ENCODE results near the gene EID2.

EID2 gene

GRCh38 chr19:39531834-39532232, 8.1 kb downstream of the EID2 start:
- peak overlapping the region; percentile 77 for H3K4me2 ChIP-seq
- H3K9ac ChIP-seq, result peak overlapping the region; percentile 62; the same call in 1 of the 2 replicates
- no peaks in the 10 kb centered on the region for H4K20me1 ChIP-seq (ENCODE audit: insufficient read depth)
- peak overlapping the region; percentile 96 for H2AFZ ChIP-seq (ENCODE audit: low read depth)
- TF ChIP-seq CTCF (conservative IDR thresholded peaks at IDR 0.05; ENCODE audit: low read depth, low read length), result no peak
- H3K4me1 ChIP-seq (ENCODE audit: low read depth, poor library complexity, severe bottlenecking), result peaks cover 16% of the 10 kb centered on the region
- no peaks in the 10 kb centered on the region for H3K36me3 ChIP-seq (ENCODE audit: insufficient read depth)
- H3K27ac ChIP-seq, result peak overlapping the region; percentile 39; the same call in 1 of the 2 replicates
- H3K4me3 ChIP-seq (IDR thresholded peaks at IDR 0.05; ENCODE audit: insufficient read depth, low read depth, low read length), result peak overlapping the region; percentile 19
- no peaks in the 10 kb centered on the region for H3K27me3 ChIP-seq (ENCODE audit: insufficient read depth, low read depth)
- peaks cover 17% of the 10 kb centered on the region; the same call in 1 of the 2 replicates for H3K79me2 ChIP-seq (ENCODE audit: insufficient read depth, low read depth)

GRCh38 chr19:39525205-39525604, 14.8 kb downstream of the EID2 start:
- Histone ChIP-seq H3K79me2 (ENCODE audit: insufficient read depth, low read depth) (no peaks in the 10 kb centered on the region), H3K27me3 (ENCODE audit: insufficient read depth, low read depth) (no peaks in the 10 kb centered on the region), H4K20me1 (ENCODE audit: insufficient read depth) (no peaks in the 10 kb centered on the region), H3K27ac (no peak overlapping the region), H3K4me2 (no peak overlapping the region), H2AFZ (ENCODE audit: low read depth) (no peak overlapping the region), H3K4me3 (IDR thresholded peaks at IDR 0.05; ENCODE audit: insufficient read depth, low read depth, low read length) (no peak overlapping the region), H3K4me1 (ENCODE audit: low read depth, poor library complexity, severe bottlenecking) (no peaks in the 10 kb centered on the region), H3K36me3 (ENCODE audit: insufficient read depth) (no peaks in the 10 kb centered on the region), H3K9ac (no peak overlapping the region)
- TF ChIP-seq CTCF (conservative IDR thresholded peaks at IDR 0.05; ENCODE audit: low read depth, low read length), result no peak

GRCh38 chr19:39524495-39524894, 15.5 kb downstream of the EID2 start:
- H3K36me3 ChIP-seq (ENCODE audit: insufficient read depth), result no peaks in the 10 kb centered on the region
- no peaks in the 10 kb centered on the region for H3K79me2 ChIP-seq (ENCODE audit: insufficient read depth, low read depth)
- no peaks in the 10 kb centered on the region for H3K27me3 ChIP-seq (ENCODE audit: insufficient read depth, low read depth)
- no peak for TF ChIP-seq CTCF (conservative IDR thresholded peaks at IDR 0.05; ENCODE audit: low read depth, low read length)
- H2AFZ ChIP-seq (ENCODE audit: low read depth), result no peak overlapping the region
- no peaks in the 10 kb centered on the region for H3K4me1 ChIP-seq (ENCODE audit: low read depth, poor library complexity, severe bottlenecking)
- no peak overlapping the region for H3K4me2 ChIP-seq
- H3K9ac ChIP-seq, result no peak overlapping the region
- no peak overlapping the region for H3K4me3 ChIP-seq (IDR thresholded peaks at IDR 0.05; ENCODE audit: insufficient read depth, low read depth, low read length)
- no peak overlapping the region for H3K27ac ChIP-seq
- no peaks in the 10 kb centered on the region for H4K20me1 ChIP-seq (ENCODE audit: insufficient read depth)

GRCh38 chr19:39520541-39521484, 19.1 kb downstream of the EID2 start:
- no peak overlapping the region for H2AFZ ChIP-seq (ENCODE audit: low read depth)
- no peak for TF ChIP-seq CTCF (conservative IDR thresholded peaks at IDR 0.05; ENCODE audit: low read depth, low read length)
- H3K79me2 ChIP-seq (ENCODE audit: insufficient read depth, low read depth), result no peaks in the 10 kb centered on the region
- no peaks in the 10 kb centered on the region for H3K36me3 ChIP-seq (ENCODE audit: insufficient read depth)
- peaks cover 3% of the 10 kb centered on the region; the same call in 1 of the 2 replicates for H3K27me3 ChIP-seq (ENCODE audit: insufficient read depth, low read depth)
- H3K4me3 ChIP-seq (IDR thresholded peaks at IDR 0.05; ENCODE audit: insufficient read depth, low read depth, low read length), result no peak overlapping the region
- no peaks in the 10 kb centered on the region for H4K20me1 ChIP-seq (ENCODE audit: insufficient read depth)
- no peak overlapping the region for H3K4me2 ChIP-seq
- H3K27ac ChIP-seq, result no peak overlapping the region
- no peaks in the 10 kb centered on the region for H3K4me1 ChIP-seq (ENCODE audit: low read depth, poor library complexity, severe bottlenecking)
- H3K9ac ChIP-seq, result no peak overlapping the region

Measured in KMS-11 (cell line).